Keratinocyte (primary cell): ENCODE measurements around the gene ARHGAP15. TPM values are rescaled to one million over a fixed set of nuclear protein-coding genes. Genes with fewer than 3 reads are reported as not detected.

Experiments used
- DNase-seq: peaks from one replicate; pipeline ENCODE4 v3.0.0-alpha.2; 2011; ENCODE audit warnings: low read depth, missing footprints, low spot score
- FAIRE-seq: peaks from 2 replicates; lab custom pipeline; 2011; peaks lifted over from hg19 to GRCh38; lab: Jason Lieb, UNC
- H2AFZ ChIP-seq: 2 replicates; pipeline ENCODE4 v1.6.0; 2012; ENCODE audit warnings: low read length, control low read depth, inconsistent platforms; ENCODE audit not compliant: control insufficient read depth
- H3K27ac ChIP-seq: 2 replicates; pipeline ENCODE4 v1.5.1; 2011; ENCODE audit warnings: low read length; ENCODE audit not compliant: control insufficient read depth, insufficient read depth
- H3K27me3 ChIP-seq: 3 replicates; pipeline ENCODE4 v1.6.0; 2011; ENCODE audit warnings: low read length; ENCODE audit not compliant: control insufficient read depth, insufficient read depth; ENCODE audit errors: extremely low read depth
- H3K36me3 ChIP-seq, 2 experiments: 2 replicates in 1 of 2; 3 replicates in 1 of 2; pipeline ENCODE4 v1.5.1; 2011; ENCODE audit warnings: low read length in 2 of 2, mild to moderate bottlenecking in 1 of 2; ENCODE audit not compliant: control insufficient read depth in 2 of 2, insufficient read depth in 2 of 2; ENCODE audit errors: extremely low read depth in 1 of 2
- H3K4me1 ChIP-seq: 3 replicates; pipeline ENCODE4 v1.5.1; 2011; ENCODE audit warnings: low read length; ENCODE audit not compliant: control insufficient read depth, insufficient read depth; ENCODE audit errors: extremely low read depth
- H3K4me2 ChIP-seq: 3 replicates; pipeline ENCODE4 v1.6.0; 2011; ENCODE audit warnings: low read depth, low read length; ENCODE audit not compliant: control insufficient read depth, insufficient read depth; ENCODE audit errors: extremely low read depth
- H3K4me3 ChIP-seq, 3 experiments: fragments of 200-600 bp in 1 of 3; sonication (generic) in 1 of 3; 2 replicates in 2 of 3; 3 replicates in 1 of 3; pipeline ENCODE4 v1.5.1; 2011 to 2016; ENCODE audit warnings: low read length in 3 of 3, mild to moderate bottlenecking in 3 of 3, control low read depth in 2 of 3, inconsistent platforms in 1 of 3, low read depth in 1 of 3, mixed read lengths in 1 of 3, mixed run types in 1 of 3, moderate library complexity in 1 of 3; ENCODE audit not compliant: control insufficient read depth in 2 of 3, insufficient read depth in 2 of 3; ENCODE audit errors: extremely low read depth in 1 of 3
- H3K79me2 ChIP-seq: 2 replicates; pipeline ENCODE4 v1.6.0; 2012; ENCODE audit warnings: low read length; ENCODE audit not compliant: control insufficient read depth, insufficient read depth
- H3K9ac ChIP-seq: 3 replicates; pipeline ENCODE4 v1.6.0; 2011; ENCODE audit warnings: low read length; ENCODE audit not compliant: control insufficient read depth, insufficient read depth; ENCODE audit errors: extremely low read depth
- H3K9me1 ChIP-seq: 3 replicates; pipeline ENCODE4 v1.6.0; 2011; ENCODE audit warnings: low read length; ENCODE audit not compliant: control insufficient read depth, insufficient read depth; ENCODE audit errors: extremely low read depth
- H3K9me3 ChIP-seq: 2 replicates; pipeline ENCODE4 v1.5.1; 2012; ENCODE audit warnings: low read depth, low read length; ENCODE audit not compliant: control insufficient read depth
- H4K20me1 ChIP-seq: 3 replicates; pipeline ENCODE4 v1.6.0; 2011; ENCODE audit warnings: low read length; ENCODE audit not compliant: control insufficient read depth, insufficient read depth; ENCODE audit errors: extremely low read depth
- CTCF ChIP-seq, 3 experiments: IDR thresholded peaks in 1 of 3; conservative IDR thresholded peaks in 1 of 3; optimal IDR thresholded peaks in 1 of 3; 2 replicates in 2 of 3; 3 replicates in 1 of 3; pipeline versions ENCODE3 to v1.5.1; 2011; ENCODE audit warnings: low read length in 3 of 3, mild to moderate bottlenecking in 3 of 3, moderate library complexity in 2 of 3, control low read depth in 1 of 3, inconsistent platforms in 1 of 3; ENCODE audit not compliant: insufficient read depth in 2 of 3; ENCODE audit errors: extremely low read depth in 1 of 3
- EZH2 ChIP-seq: IDR thresholded peaks from one replicate; pipeline ENCODE4 v1.6.1; 2012; ENCODE audit warnings: inconsistent platforms, mild to moderate bottlenecking, low read length, moderate library complexity
- dilution Hi-C: fragments of 300-500 bp; cut with MboI; formaldehyde crosslinking; loops from one replicate; pipeline ENCODE4 v1.7.0; 2020; ENCODE audit warnings: low sequenced_read_pairs; ENCODE audit not compliant: extremely low pct_ligation_motif_present
- polyA plus RNA-seq, 5 experiments: library from polyadenylated mRNA; depleted of rRNA in 3 of 5; stranded (reverse) in 3 of 5; stranded (forward) in 1 of 5; unstranded in 1 of 5; fragments of >200 nt; gene quantifications; 1 replicate in 1 of 5; 2 replicates in 3 of 5; 3 replicates in 1 of 5; pipeline versions ENCODE4 v1.2.1 to v1.2.3, GENCODE V29; 2011 to 2012; ENCODE audit warnings: missing spikeins in 2 of 5, low read depth in 1 of 5, low replicate concordance in 1 of 5

Gene ARHGAP15
- polyA plus RNA-seq, 1 donor (not counting 4 experiments of a cell fraction or from before 2014, with no cell fraction given): not detected

- no peak overlapping the region for H2AFZ ChIP-seq
- no peak overlapping the region for H3K4me3 ChIP-seq
- TF ChIP-seq EZH2 (no peak), CTCF (optimal IDR thresholded peaks at IDR 0.05 in 1 of 3, IDR thresholded peaks at IDR 0.05 in 1 of 3, conservative IDR thresholded peaks at IDR 0.05 in 1 of 3; ENCODE audit: extremely low read depth in 1 of 3, insufficient read depth in 2 of 3, low read length in 3 of 3) (no peak)
- H3K9me3 ChIP-seq: no peaks in the 10 kb centered on the region
- FAIRE-seq (no peak), DNase-seq (no peak)
- no peaks in the 10 kb centered on the region for H3K4me1 ChIP-seq
- H3K27me3 ChIP-seq: no peaks in the 10 kb centered on the region
- no peaks in the 10 kb centered on the region for H3K36me3 ChIP-seq
- H4K20me1 ChIP-seq: no peaks in the 10 kb centered on the region
- H3K9me1 ChIP-seq: no peaks in the 10 kb centered on the region
- H3K9ac ChIP-seq: no peak overlapping the region
- no peaks in the 10 kb centered on the region for H3K79me2 ChIP-seq
- dilution Hi-C loops: no loop called here
- H3K4me2 ChIP-seq: no peak overlapping the region
- H3K27ac ChIP-seq: no peak overlapping the region
These were observed 182.2 kb downstream of the ARHGAP15 start for GRCh38 chr2:143311426-143311825.

- H3K79me2 ChIP-seq: no peaks in the 10 kb centered on the region
- no peak for FAIRE-seq
- no peaks in the 10 kb centered on the region for H3K4me1 ChIP-seq
These were observed 183.2 kb downstream of the ARHGAP15 start for GRCh38 chr2:143312441-143312840.

More at GRCh38 chr2:143312441-143312840, 183.2 kb downstream of the ARHGAP15 start:
- H2AFZ ChIP-seq: no peak overlapping the region
- no peaks in the 10 kb centered on the region for H3K9me3 ChIP-seq
- no peak overlapping the region for H3K4me3 ChIP-seq
- TF ChIP-seq CTCF (optimal IDR thresholded peaks at IDR 0.05 in 1 of 3, IDR thresholded peaks at IDR 0.05 in 1 of 3, conservative IDR thresholded peaks at IDR 0.05 in 1 of 3; ENCODE audit: extremely low read depth in 1 of 3, insufficient read depth in 2 of 3, low read length in 3 of 3): no peak
- no peak for TF ChIP-seq EZH2
- H3K4me2 ChIP-seq: no peak overlapping the region
- no peak overlapping the region for H3K27ac ChIP-seq
- H3K9ac ChIP-seq: no peak overlapping the region
- DNase-seq: no peak
- H3K36me3 ChIP-seq: no peaks in the 10 kb centered on the region
- no peaks in the 10 kb centered on the region for H3K27me3 ChIP-seq
- H4K20me1 ChIP-seq: no peaks in the 10 kb centered on the region
- dilution Hi-C loops: no loop called here
- H3K9me1 ChIP-seq: no peaks in the 10 kb centered on the region
